WERI-Rb-1 (cell line): Measurements from ENCODE around the gene OR2V2.

ENCODE experiments used
- DNase-seq: peaks from one replicate; pipeline ENCODE4 v3.0.0-alpha.2; 2020
- H3K27ac ChIP-seq: fragments of 250-450 bp; sonication (Bioruptor Pico); 2 replicates; pipeline ENCODE4 v1.5.1; 2020; ENCODE audit warnings: mild to moderate bottlenecking, moderate library complexity
- H3K27me3 ChIP-seq: fragments of 250-450 bp; sonication (Bioruptor Pico); 2 replicates; pipeline ENCODE4 v1.5.1; 2021; ENCODE audit warnings: mild to moderate bottlenecking, low read depth, moderate library complexity; ENCODE audit not compliant: insufficient read depth, severe bottlenecking
- H3K36me3 ChIP-seq: fragments of 250-450 bp; sonication (Bioruptor Pico); 2 replicates; pipeline ENCODE4 v1.5.1; 2020; ENCODE audit warnings: mild to moderate bottlenecking, moderate library complexity
- H3K4me3 ChIP-seq: 2 replicates; pipeline ENCODE4 v1.5.1; 2011; ENCODE audit warnings: low read depth, mild to moderate bottlenecking, control low read depth, low read length
- H3K9me3 ChIP-seq: fragments of 250-450 bp; sonication (Bioruptor Pico); 2 replicates; pipeline ENCODE4 v1.5.1; 2021; ENCODE audit warnings: mild to moderate bottlenecking, moderate library complexity; ENCODE audit not compliant: severe bottlenecking
- TF ChIP-seq, protein P1 (sequence below): IDR thresholded peaks from 2 replicates; pipeline ENCODE4 v1.5.1; 2011; ENCODE audit warnings: low read depth, mild to moderate bottlenecking, control low read depth, inconsistent platforms, low read length

Gene OR2V2

DNA sequence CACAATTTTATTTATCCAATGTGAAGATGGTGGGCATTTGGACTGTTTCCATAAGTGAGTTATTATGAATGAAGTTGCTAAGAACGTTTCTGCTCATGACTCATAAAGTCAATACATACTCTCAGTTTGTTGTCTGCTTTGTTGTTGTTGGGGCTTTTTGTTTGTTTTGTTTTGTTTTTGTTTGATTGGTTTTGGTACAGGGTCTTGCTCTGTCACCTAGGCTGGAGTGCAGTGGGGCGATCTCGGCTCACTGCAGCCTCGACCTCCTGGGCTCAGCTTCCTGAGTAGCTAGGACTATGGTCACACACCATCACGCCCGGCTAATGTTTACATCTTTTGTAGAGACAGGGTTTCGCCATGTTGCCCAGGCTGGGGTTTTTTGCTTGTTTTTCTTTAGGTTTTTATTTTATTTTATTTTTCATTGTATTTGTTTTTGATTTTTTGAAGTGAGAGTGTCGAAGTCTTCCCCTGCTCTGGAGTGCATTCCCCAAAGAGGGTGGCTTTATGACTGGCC is 39.7 kb downstream of the OR2V2 start:
- Histone ChIP-seq H3K27ac (no peak overlapping the region), H3K9me3 (no peaks in the 10 kb centered on the region), H3K27me3 (no peaks in the 10 kb centered on the region), H3K4me3 (peak overlapping the region; percentile 85), H3K36me3 (no peaks in the 10 kb centered on the region)
- TF ChIP-seq, protein P1, sequence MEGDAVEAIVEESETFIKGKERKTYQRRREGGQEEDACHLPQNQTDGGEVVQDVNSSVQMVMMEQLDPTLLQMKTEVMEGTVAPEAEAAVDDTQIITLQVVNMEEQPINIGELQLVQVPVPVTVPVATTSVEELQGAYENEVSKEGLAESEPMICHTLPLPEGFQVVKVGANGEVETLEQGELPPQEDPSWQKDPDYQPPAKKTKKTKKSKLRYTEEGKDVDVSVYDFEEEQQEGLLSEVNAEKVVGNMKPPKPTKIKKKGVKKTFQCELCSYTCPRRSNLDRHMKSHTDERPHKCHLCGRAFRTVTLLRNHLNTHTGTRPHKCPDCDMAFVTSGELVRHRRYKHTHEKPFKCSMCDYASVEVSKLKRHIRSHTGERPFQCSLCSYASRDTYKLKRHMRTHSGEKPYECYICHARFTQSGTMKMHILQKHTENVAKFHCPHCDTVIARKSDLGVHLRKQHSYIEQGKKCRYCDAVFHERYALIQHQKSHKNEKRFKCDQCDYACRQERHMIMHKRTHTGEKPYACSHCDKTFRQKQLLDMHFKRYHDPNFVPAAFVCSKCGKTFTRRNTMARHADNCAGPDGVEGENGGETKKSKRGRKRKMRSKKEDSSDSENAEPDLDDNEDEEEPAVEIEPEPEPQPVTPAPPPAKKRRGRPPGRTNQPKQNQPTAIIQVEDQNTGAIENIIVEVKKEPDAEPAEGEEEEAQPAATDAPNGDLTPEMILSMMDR: no peak
- DNase-seq: no peak

DNA sequence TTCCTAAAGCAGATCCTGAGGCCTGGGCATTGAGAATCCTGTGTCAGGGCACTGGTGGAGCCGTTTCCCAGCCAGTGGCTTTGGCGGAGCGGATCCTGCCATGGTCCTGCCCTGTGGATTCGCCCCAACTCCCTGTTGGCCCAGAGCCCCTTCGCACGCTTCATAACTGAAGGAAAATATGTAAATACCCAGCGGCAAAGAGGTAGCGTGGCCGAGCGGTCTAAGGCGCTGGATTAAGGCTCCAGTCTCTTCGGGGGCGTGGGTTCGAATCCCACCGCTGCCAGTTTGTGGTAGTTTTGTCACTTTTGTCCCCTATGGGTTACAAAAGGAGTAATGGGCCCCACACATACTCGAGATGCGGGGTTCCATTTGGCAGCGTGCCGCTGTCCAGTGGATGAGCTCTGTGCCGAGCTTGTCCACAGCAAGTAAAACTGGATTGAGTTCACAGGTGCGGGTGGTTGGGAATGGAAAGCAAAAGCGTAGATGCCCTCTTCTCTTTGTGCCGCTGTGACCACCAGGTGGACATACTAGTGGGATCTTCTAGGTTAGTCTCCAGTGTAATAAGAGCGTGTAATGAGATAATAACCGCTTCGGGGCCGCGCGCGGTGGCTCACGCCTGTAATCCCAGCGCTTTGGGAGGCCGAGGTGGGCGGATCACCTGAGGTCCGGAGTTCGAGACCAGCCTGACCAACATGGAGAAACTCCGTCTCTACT is 40.3 kb downstream of the OR2V2 start:
- TF ChIP-seq, protein P1: no peak
- Histone ChIP-seq H3K27ac (no peak overlapping the region), H3K4me3 (peak overlapping the region; percentile 85), H3K9me3 (no peaks in the 10 kb centered on the region), H3K27me3 (no peaks in the 10 kb centered on the region), H3K36me3 (no peaks in the 10 kb centered on the region)
- peak; percentile 59 for DNase-seq

DNA sequence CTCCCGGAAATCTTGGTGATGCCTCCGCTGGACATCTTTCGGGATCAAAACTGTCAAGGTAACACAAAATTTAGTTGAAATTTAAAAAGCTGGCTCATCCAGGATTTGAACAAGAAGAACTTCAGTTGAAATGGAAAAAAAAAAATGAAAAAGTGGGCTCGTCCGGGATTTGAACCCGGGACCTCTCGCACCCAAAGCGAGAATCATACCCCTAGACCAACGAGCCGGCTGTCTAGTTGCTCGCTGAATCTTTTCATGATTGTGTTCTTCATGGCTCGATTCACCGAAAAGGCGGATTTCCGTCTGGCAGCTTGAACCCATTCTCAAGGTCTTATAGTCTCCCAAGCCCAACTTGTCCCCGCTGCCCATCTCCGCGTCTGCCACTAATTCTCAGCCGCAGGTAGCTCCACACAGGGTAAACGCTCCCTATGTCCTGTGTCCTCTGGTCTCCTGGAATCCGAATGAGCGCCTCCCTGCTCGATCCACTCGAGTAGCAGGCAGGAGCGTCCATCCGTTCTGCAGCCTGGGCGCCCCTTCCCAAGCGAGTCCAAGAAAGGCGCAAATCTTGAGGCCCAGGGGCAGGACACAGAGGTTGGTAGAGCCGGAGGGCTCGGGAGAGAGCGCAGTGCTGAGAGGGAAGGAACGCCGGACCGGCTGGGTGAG is 41.4 kb downstream of the OR2V2 start:
- Histone ChIP-seq H3K27ac (peak overlapping the region; percentile 48), H3K27me3 (no peaks in the 10 kb centered on the region), H3K4me3 (peak overlapping the region; percentile 85), H3K36me3 (no peaks in the 10 kb centered on the region), H3K9me3 (no peaks in the 10 kb centered on the region)
- TF ChIP-seq, protein P1: no peak
- peak; percentile 46 for DNase-seq

DNA sequence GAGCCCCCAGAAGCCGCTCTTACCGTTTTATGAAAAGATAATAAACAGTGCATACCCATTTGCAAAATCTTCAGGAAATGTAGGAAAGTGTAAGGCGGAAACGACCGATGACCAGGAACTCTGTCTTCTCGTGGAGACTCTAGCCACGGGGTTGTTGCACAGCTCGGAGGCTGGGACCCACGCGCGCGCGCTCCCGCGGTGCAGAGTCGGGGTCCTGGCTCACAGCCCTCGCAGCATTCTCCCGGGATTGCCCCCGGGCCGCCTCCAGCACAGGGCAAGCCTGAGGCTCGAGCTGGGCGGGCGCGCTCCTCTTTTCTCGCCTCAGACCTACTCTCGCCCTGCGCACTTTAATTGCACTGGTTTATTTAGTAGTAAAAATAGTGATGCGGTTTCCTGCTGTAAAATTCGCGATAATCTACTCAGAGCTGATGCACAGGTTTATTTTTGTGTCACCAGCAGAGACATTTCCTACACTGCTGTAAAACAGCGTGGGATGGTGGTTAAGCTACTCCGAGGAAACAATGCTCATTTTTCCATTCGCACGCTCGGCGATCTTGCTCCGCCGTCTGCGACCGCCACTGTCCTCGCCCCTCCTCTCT is 42.1 kb downstream of the OR2V2 start:
- Histone ChIP-seq H3K4me3 (peak overlapping the region; percentile 85), H3K27me3 (no peaks in the 10 kb centered on the region), H3K9me3 (no peaks in the 10 kb centered on the region), H3K36me3 (no peaks in the 10 kb centered on the region), H3K27ac (no peak overlapping the region)
- DNase-seq: no peak
- TF ChIP-seq, protein P1: no peak

DNA sequence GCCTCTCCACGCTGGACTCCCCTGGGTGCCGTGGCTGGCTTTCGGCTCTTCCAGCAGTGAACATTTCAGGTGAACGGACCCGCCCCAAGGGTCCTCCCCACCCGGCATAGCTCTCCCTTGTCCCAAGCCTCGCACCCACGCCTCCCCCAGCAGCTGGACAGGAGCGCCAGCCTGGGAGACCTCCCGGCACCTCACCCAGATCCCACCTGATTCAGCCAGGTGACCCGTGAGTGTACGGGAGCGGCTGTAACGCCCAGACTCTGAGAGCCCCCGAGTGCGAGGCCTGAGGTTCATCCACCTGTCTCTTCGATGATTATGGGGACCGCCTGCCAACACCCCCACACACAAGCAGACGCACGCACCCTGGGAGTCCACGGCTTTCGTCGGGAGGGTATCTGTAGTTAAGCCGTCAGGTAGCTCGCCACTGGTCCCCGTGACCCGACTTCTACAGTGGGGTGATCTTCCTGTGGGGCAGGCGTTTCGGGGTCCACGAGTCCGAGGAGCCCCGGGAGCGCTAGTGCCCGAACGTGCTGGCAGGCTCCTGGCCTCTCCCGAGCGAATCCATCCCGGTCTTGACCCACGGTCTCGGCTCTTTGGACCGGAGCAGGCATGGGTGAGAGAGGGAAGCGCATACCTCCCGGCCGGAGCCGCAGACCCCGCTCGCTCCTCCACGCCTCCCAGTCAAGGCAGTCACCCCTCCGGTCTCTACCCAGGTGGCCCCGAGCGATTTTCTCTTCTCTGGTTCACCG is 42.8 kb downstream of the OR2V2 start:
- Histone ChIP-seq H3K4me3 (peak overlapping the region; percentile 85), H3K36me3 (no peaks in the 10 kb centered on the region), H3K27me3 (no peaks in the 10 kb centered on the region), H3K9me3 (no peaks in the 10 kb centered on the region), H3K27ac (no peak overlapping the region)
- no peak for DNase-seq
- TF ChIP-seq, protein P1: no peak
